Measurements from ENCODE around the gene CAPN8.

- TF ChIP-seq POLR2A (IDR thresholded peaks at IDR 0.05), result no peak
- no peak for TF ChIP-seq CTCF (IDR thresholded peaks at IDR 0.05)
These were observed 19.6 kb downstream of the CAPN8 start for GRCh38 chr1:223645903-223646302.
